OCI-LY7 (cell line): Measurements from ENCODE around the gene IPO11. TPM values are rescaled to one million over a fixed set of nuclear protein-coding genes. Genes with fewer than 3 reads are reported as not detected.
"Not testable (repeated sequence)": the region's sequence is repeated elsewhere in the genome, so short reads cannot be mapped to it uniquely, and the experiment has no call there.

Experiments used
- BruUV-seq: library from RNA; stranded (reverse); fragments of 400-500 nt; replicated peaks from 2 replicates; lab custom pipeline; 2021; lab: Mats Ljungman, UMichigan
- CTCF ChIA-PET: fragments of 300-600 bp; sonication (Branson Sonifier 250); formaldehyde crosslinking; loops from one replicate; lab custom pipeline; 2022; ENCODE audit warnings: antibody characterized with exemption; ENCODE audit not compliant: unreplicated experiment; lab: Charles Lee
- POLR2A ChIA-PET: fragments of 300-600 bp; sonication (Branson Sonifier 250); formaldehyde crosslinking; loops from one replicate; lab custom pipeline; 2022; ENCODE audit warnings: antibody characterized with exemption; lab: Charles Lee
- DNase-seq: peaks from one replicate; pipeline ENCODE4 v3.0.0-alpha.2; 2015; ENCODE audit warnings: low spot score
- H2AFZ ChIP-seq: fragments of 200-600 bp; sonication (generic), shearing (Covaris generic); 2 replicates; pipeline ENCODE4 v1.6.1; 2014; ENCODE audit warnings: mild to moderate bottlenecking, antibody characterized with exemption, low read length, moderate library complexity
- H3K27ac ChIP-seq: fragments of 200-600 bp; sonication (generic); 2 replicates; pipeline ENCODE4 v1.5.1; 2014; ENCODE audit warnings: mixed run types, low read depth, mild to moderate bottlenecking, moderate library complexity, low read length, inconsistent platforms; ENCODE audit not compliant: poor library complexity, severe bottlenecking
- H3K36me3 ChIP-seq: fragments of 200-600 bp; sonication (generic); 2 replicates; pipeline ENCODE4 v1.6.1; 2014; ENCODE audit warnings: mild to moderate bottlenecking, antibody characterized with exemption, low read length, moderate library complexity, mixed read lengths; ENCODE audit not compliant: insufficient read depth
- H3K4me1 ChIP-seq: fragments of 200-600 bp; sonication (generic); 2 replicates; pipeline ENCODE4 v1.5.1; 2014; ENCODE audit warnings: mild to moderate bottlenecking, low read length; ENCODE audit not compliant: insufficient read depth, poor library complexity, severe bottlenecking
- H3K4me2 ChIP-seq: fragments of 200-600 bp; sonication (generic); 2 replicates; pipeline ENCODE4 v1.6.1; 2014; ENCODE audit warnings: mild to moderate bottlenecking, low read length
- H3K4me3 ChIP-seq: fragments of 200-600 bp; sonication (generic); 2 replicates; pipeline ENCODE4 v1.5.1; 2014; ENCODE audit warnings: mild to moderate bottlenecking, low read depth, low read length; ENCODE audit not compliant: poor library complexity, severe bottlenecking
- H3K79me2 ChIP-seq: fragments of 200-600 bp; sonication (generic); 2 replicates; pipeline ENCODE4 v1.6.1; 2016; ENCODE audit warnings: low read depth, mild to moderate bottlenecking, low read length, moderate library complexity, mixed read lengths; ENCODE audit not compliant: insufficient read depth
- H3K9me2 ChIP-seq: fragments of 200-600 bp; sonication (generic); 2 replicates; pipeline ENCODE4 v1.6.1; 2016; ENCODE audit warnings: mild to moderate bottlenecking, low read length, mixed read lengths; ENCODE audit not compliant: insufficient read depth
- H3K9me3 ChIP-seq: fragments of 200-600 bp; sonication (generic); 2 replicates; pipeline ENCODE4 v1.6.1; 2014; ENCODE audit warnings: mild to moderate bottlenecking, mixed run types, low read length, mixed read lengths
- H4K20me1 ChIP-seq: fragments of 200-600 bp; sonication (generic); 2 replicates; pipeline ENCODE4 v1.6.1; 2014; ENCODE audit warnings: mild to moderate bottlenecking, antibody characterized with exemption, low read length, moderate library complexity, mixed read lengths; ENCODE audit not compliant: insufficient read depth
- EZH2phosphoT487 ChIP-seq: fragments of 200-600 bp; sonication (generic); IDR thresholded peaks from 2 replicates; pipeline ENCODE4 v1.6.1; 2018; ENCODE audit warnings: low read depth, borderline replicate concordance, mild to moderate bottlenecking, mixed run types, antibody characterized with exemption, low read length, moderate library complexity, mixed read lengths
- intact Hi-C: fragments of 100-400 bp; cut with micrococcal nuclease; formaldehyde crosslinking; loops from one replicate; pipeline ENCODE4 v1.10.0; 2022; ENCODE audit not compliant: unreplicated experiment
- total RNA-seq, 2 experiments: library from RNA; depleted of rRNA in 1 of 2; stranded (reverse); fragments of >200 nt in 1 of 2; shearing (Covaris generic) in 1 of 2; gene quantifications; 2 replicates each; pipeline ENCODE4 v1.2.3, GENCODE V29; 2014 to 2022
- TF ChIP-seq, protein P1 (sequence below): fragments of 200-600 bp; sonication (generic); conservative IDR thresholded peaks from 2 replicates; pipeline ENCODE4 v1.5.1; 2014; ENCODE audit warnings: mild to moderate bottlenecking, antibody characterized with exemption, low read length, moderate library complexity, mixed read lengths

IPO11 gene
- total RNA-seq, 2 experiments from 2014 or later: 26.1 to 59.9 TPM

DNA sequence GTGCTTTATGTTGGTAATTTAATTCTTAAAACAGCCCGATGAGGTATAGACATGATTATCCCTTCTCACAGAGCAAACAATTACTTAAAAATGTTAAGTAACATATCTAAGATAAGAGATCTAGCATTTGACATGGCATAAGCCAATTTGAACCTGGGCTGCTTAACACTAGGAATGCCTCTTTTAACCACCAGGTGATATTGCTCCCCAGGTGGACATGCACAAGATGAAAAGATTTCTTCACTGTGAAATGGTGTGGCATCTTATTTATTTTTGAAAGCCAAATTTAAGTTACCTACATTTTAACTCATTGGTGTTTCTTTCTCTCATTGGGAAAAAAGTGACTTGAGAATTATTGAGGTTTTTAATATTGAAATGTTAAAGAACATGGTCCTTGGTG is 150.3 kb downstream of the IPO11 start:
- no peaks in the 10 kb centered on the region for H3K9me2 ChIP-seq
- ChIA-PET CTCF (no interaction called here), POLR2A (interaction anchor here (0.7 kb wide), 1 partner anchor 444 kb away, joined by 3 read pairs; no protein-coding TSS in a partner anchor)
- H3K36me3 ChIP-seq: peaks cover 74% of the 10 kb centered on the region
- no peaks in the 10 kb centered on the region for H3K79me2 ChIP-seq
- TF ChIP-seq, protein P1, sequence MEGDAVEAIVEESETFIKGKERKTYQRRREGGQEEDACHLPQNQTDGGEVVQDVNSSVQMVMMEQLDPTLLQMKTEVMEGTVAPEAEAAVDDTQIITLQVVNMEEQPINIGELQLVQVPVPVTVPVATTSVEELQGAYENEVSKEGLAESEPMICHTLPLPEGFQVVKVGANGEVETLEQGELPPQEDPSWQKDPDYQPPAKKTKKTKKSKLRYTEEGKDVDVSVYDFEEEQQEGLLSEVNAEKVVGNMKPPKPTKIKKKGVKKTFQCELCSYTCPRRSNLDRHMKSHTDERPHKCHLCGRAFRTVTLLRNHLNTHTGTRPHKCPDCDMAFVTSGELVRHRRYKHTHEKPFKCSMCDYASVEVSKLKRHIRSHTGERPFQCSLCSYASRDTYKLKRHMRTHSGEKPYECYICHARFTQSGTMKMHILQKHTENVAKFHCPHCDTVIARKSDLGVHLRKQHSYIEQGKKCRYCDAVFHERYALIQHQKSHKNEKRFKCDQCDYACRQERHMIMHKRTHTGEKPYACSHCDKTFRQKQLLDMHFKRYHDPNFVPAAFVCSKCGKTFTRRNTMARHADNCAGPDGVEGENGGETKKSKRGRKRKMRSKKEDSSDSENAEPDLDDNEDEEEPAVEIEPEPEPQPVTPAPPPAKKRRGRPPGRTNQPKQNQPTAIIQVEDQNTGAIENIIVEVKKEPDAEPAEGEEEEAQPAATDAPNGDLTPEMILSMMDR: no peak
- TF ChIP-seq EZH2phosphoT487: no peak
- H3K4me3 ChIP-seq: no peak overlapping the region
- H3K9me3 ChIP-seq: no peaks in the 10 kb centered on the region; the same call in 1 of the 2 replicates
- intact Hi-C loops: no loop called here
- no peak overlapping the region for H3K4me2 ChIP-seq
- no peak overlapping the region for H3K27ac ChIP-seq
- no peaks in the 10 kb centered on the region for H3K4me1 ChIP-seq
- no peak overlapping the region for H2AFZ ChIP-seq
- BruUV-seq: no TSS peak
- H4K20me1 ChIP-seq: no peaks in the 10 kb centered on the region; the same call in 1 of the 2 replicates
- no peak for DNase-seq

DNA sequence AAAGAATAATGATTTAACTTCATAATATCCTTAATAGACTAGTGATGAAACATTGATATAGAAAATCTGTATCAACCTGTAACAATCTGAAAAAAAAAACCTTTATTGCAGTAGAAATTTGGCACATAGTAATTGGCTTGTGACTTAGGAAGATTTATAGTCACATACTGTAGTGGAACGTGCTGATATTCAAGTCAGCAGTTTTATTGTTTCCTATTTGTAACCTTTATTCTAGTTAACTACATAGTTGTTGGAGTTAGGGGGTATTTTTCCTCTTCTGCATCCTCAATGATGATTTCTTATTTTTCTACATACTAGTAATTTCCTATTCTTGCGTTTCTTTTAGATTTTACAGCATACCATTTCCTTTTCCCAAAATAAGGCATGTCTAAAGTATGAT is 151.5 kb downstream of the IPO11 start:
- Histone ChIP-seq H3K9me2 (no peaks in the 10 kb centered on the region), H4K20me1 (no peaks in the 10 kb centered on the region; the same call in 1 of the 2 replicates), H3K4me2 (no peak overlapping the region), H3K27ac (no peak overlapping the region), H2AFZ (no peak overlapping the region), H3K36me3 (peaks cover 78% of the 10 kb centered on the region), H3K4me1 (no peaks in the 10 kb centered on the region), H3K79me2 (no peaks in the 10 kb centered on the region), H3K9me3 (no peaks in the 10 kb centered on the region; the same call in 1 of the 2 replicates), H3K4me3 (no peak overlapping the region)
- BruUV-seq: no TSS peak
- POLR2A ChIA-PET: no interaction called here
- intact Hi-C loops: no loop called here
- CTCF ChIA-PET: no interaction called here
- no peak for TF ChIP-seq EZH2phosphoT487
- TF ChIP-seq, protein P1: no peak
- DNase-seq: no peak

DNA sequence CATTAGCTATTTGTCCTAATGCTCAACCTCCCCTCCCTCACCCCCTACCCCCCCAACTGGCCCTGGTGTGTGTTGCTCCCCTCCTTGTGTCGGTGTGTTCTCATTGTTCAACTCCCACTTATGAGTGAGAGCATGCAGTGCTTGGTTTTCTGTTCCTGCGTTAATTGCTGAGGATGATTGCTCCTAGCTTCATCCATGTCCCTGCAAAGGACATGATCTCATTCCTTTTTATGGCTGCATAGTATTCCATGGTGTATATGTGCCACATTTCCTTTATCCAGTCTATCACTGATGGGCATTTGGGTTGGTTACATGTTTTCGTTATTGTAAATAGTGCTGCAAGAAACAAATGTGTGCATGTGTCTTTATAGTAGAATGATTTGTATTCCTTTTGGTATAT is 153.2 kb downstream of the IPO11 start:
- CTCF ChIA-PET, H3K27ac ChIP-seq, DNase-seq, BruUV-seq, POLR2A ChIA-PET, H3K9me2 ChIP-seq, intact Hi-C loops, H3K4me3 ChIP-seq, H2AFZ ChIP-seq, H3K9me3 ChIP-seq, H3K79me2 ChIP-seq, H3K4me1 ChIP-seq, H4K20me1 ChIP-seq, H3K4me2 ChIP-seq: not testable (repeated sequence)
- peaks cover 66% of the 10 kb centered on the region for H3K36me3 ChIP-seq
